Measurements from ENCODE around the gene ASPA.
A peak's percentile ranks its signal among the peaks of the same experiment; 100 is the strongest.

ASPA gene

DNA sequence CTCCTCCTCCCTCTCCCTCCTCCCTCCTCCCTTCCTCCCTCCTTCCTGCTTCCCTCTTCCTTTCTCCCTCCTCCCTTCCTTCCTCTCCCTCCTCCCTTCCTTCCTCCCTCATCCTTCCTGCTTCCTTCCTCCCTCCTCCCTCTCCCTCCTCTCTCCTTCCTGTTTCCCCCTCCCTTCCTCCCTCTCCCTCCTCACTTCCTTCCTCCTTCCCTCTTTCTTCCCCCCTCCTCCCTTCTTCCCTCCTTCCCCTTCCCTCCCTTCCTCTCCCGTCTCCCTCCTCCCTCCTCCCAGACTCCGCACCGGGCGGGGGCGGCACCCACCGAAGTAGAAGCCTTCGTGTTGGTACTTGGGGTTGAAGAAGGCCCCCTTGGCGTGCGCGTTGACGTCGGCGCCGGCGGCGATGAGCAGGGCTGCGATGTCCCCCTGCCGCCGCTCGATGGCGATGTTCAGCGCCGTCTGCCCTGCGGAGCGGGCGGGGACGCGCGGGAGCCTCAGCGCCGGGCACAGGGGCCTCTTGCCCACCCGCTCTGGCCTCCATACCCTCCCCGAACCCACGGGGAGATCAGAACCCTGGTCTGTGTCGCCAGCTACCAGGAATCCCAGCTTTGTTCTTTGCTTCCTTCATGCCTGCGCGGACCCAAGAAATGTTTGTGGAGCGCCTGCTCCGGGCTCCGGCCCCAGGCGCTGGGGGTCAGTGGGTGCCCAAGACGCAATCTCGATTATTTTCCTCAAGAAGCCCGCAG lies 59.6 kb downstream of the ASPA start:
- peak in 2 of 3 donors; percentile 22 to 32 for DNase-seq

DNA sequence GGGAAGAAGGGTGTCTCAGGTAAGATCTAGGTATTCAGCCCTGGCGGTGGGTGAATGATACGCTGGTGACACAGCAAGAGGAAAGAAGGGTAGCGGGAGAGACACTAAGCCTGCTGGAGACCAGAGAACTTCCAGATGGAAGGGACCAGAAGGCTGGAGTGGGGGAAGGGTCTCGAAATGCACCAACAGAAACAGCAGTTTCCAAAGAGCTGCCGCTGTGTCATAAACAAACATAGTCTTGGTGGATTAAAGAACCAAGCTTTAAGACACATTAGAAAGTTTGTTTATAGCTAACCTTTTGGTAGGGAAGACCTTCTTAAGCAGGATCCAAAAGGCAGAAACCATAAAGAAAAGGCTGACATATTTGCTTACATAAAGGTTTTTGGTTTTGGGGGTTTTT lies 60.9 kb downstream of the ASPA start:
- DNase-seq: no peak

DNA sequence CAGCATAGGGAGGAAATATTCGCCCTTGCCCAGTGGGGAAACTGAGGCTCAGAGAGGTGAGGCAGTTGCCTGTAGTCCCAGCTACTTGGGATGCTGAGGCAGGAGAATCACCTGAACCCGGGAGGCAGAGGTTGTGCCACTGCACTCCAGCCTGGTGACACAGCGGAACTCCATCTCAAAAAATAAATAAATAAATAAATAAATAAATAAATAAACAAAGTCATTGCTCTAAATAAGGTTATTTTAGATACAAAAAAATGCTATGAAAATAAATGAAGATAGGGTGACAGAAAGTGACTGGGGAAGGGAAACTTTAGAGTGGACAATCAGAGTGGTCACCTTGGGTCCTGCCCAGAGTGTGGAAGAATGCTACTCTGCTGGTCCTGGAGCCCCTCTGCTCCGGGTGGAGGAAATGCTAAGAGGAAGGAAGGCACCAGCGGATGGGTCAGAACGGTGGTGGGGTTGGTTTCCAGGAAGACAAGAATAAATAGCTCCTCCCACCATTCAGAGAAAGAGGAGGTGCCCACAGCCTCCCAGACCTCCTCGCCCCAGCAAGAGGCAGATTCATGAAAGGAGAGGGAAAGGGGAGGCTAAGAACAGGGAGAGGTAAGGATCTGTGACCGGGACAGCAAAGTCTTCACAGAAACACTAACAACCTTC lies 64.2 kb downstream of the ASPA start:
- DNase-seq: no peak

DNA sequence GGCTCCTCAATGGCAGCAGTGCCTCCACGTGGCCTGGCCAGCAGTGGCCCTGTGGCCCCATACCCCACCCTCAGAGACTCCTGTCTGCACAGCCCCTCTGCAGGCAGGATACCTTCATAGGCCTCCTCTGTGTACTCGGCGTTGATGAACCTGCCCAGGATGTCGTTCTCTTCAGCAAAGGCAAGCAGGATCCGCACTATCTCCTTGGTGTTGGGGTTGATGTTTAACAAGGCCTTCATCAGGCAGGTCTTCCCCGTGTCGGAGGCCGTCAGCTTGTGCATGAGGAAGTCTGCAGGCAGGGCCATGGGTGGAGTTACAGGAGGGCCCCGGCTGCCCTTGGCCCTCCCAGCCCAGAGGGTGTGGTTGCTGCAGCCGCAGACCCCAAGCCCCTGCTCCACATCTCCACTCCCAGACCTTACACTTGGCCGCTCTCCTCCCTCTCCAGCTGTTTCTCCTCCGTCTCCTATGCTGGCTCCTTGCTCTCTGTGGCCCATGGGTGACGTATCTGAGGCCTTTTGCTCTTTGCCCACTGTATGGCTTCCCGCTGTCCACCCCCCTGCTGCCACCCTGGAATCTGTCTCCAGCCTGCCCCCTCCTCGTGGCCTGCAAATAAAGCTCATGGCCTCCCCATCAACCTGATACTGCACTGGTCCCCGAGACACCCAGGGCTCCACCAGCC lies 66.8 kb downstream of the ASPA start:
- DNase-seq: no peak

DNA sequence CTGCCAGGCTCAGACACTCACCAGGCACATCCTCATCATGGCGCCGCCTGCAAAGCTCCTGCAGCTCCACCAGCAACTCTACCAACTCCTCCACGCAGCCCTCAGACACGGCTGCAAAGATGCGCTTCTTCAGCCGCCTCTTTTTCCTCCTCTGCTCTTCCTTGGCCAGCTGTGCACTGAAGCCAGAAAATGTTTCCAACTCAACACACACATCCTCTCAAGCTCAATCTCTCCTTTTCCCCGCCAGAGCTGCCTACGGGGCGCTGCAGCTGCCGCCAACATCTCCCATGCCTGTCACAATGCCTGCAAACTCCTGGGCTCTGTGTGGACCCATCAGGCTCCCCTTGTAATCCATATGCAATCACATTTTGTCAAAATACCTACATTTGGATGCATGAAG lies 67.7 kb downstream of the ASPA start:
- no peak for DNase-seq

DNA sequence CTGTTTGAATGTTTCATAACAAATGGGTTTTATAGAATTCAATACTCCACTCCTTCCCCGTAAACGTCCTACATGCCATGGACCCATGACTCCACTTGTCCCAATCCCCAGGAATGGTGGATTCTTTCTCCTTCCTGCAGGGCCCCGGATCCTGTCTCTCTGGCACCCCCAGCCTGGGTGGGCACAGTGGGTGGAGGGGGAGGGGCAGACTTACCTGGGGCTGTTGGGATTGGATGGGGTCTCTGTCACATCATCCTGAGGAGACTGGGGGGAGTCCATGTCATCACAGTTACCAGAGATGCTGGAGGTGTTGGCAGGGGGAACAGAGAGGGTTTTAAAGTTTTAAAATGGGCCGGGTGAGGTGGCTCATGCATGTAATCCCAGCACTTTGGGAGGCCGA lies 68.6 kb downstream of the ASPA start:
- DNase-seq: no peak

DNA sequence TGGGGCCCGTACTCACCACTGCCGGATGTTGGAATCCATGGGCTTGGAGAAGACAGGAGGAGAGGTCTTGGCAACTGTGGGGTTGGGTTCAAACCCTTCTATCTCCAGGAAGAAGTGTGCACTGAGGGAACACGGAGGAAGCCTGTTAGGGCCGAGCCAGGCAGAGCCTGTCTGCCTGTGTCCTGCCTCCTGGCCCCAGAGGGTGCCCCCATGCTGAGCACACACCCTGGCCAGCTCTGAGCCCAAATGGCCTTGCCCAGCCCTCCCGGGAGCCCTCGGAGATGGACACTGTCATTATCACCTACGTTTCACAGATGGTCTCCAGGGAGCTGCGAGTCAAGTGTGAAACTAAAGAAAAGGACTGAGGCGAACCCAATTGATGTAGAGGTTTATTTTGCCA lies 69.4 kb downstream of the ASPA start:
- no peak for DNase-seq

DNA sequence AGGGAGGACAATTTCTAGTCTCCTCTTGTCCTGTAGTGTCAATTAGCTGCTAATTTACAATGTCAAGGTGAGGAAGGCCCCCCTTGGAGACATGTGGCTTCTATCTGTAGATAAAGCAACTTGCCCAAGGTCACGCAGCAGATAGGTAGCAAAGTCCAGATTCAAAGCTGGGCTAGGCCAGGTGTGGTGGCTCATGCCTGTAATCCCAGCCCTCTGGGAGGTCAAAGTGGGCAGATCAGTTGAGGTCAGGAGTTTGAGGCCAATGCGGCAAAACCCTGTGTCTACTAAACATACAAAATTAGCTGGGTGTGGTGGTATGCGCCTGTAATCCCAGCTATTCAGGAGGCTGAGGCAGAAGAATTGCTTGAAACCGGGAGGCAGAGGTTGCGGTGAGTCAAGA lies 70.7 kb downstream of the ASPA start:
- no peak for DNase-seq

DNA sequence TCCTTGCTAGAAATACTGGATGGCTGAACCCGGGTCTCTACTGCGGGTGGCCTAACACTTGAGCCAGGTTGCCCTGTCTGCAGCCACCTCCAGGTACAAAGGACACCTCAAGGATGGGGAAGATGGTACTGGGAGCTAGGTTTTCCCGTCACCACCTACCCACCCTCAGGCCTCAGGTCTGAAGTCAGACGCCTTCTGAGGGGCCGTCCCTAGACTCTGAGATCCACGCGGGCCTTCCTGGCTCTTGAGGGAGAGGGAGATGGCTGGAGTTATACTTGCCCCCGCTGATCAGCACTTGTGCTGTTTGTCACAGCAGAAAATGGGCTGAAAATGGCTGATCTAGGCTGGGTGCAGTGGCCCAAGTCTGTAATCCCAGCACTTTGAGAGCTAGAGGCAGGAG lies 71.2 kb downstream of the ASPA start:
- no peak for DNase-seq

DNA sequence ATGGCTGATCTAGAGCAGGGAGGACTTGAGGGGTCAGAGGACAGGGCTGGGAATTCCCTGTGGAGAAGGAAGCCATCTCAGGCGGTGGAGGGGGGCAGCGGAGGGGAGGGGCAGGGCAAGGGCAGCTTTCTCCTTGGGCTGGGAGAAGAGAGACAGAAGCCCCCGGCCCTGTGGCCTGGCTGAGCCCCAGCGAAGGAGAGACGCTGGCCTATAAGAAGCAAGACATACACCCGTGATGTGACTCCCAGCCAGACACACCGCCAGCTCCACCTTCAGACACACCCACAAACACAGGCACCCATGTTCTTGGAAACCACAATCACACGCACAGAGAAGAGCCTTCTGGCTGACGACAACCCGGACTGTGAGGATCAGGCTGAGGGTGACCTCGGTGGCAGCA lies 71.8 kb downstream of the ASPA start:
- DNase-seq: no peak

DNA sequence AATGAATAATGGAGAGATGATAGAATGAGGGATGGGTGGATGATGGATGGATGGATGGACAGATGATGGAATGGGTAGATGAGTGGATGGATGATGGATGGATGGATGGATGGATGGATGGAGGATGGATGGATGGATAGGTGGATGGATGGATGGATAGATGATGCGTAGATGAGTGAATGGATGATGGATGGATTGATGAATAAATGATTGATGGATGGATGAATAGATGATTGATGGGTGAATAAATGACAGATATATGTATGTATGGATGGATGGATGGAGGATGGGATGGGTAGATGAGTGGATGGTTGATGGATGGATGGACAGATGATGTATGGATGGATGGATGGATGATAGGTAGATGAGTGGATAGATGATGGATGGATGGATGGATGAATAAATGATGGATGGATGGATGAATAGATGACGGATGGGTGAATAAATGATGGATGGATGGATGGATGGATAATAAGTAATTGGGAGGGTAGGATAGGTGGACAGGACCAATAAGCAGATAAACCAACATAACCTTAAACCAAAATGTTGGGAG lies 73.9 kb downstream of the ASPA start:
- DNase-seq: no peak

DNA sequence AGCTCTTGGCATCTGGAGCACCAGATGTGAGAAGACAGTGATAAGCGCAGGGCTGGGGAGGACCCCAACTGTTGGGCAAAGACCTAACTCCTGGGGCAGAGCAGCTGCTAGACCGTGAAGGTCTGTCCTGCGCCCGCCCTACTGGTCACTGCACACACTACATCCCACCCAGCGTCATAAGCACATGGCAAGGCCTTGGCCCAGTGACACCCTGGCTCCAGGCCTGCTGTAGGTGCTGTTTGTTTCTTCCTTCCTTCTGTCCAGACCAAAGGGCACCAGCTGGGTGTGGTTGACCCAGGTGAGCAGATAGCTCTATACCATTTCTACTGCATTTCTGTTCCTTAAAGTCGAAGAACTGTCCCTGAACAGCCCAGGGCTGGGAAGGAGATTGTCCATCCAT lies 75.4 kb downstream of the ASPA start:
- no peak for DNase-seq

DNA sequence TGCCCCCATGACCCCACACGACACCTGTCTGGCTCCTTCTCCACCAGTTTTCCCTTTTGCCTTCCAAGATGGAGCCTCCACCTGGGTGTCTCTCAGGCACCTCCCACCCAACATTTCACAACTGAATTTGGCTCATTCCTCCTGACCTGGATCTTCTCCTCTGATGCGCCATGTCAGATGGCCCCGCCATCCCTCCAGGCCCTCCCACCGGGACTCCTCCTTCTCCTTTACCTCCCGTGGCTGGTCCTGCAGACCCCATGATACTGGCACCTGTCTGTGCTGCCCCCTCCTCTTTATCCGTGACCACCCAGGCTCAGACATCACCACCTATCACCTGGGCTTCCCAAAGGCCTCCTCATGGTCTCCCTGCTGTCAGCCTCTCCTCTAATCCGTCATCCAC lies 77.1 kb downstream of the ASPA start:
- no peak for DNase-seq
